Measurements from ENCODE around the gene NLGN4X. TPM values are rescaled to one million over a fixed set of nuclear protein-coding genes. Genes with fewer than 3 reads are reported as not detected.

Gene NLGN4X
- total RNA-seq, 2 donors from 2014 or later: 19.2 to 76.9 TPM

GRCh38 chrX:6026429-6026828 is 202.2 kb downstream of the NLGN4X start:
- Mint-ChIP-seq H3K4me3 (no peak overlapping the region), H3K36me3 (ENCODE audit: low read depth) (peaks cover 9% of the 10 kb centered on the region), H3K9me3 (no peaks in the 10 kb centered on the region), H3K27ac (no peak overlapping the region), H3K4me1 (peaks cover 39% of the 10 kb centered on the region), H3K27me3 (ENCODE audit: insufficient read depth) (peaks cover 2% of the 10 kb centered on the region)
- H3K9me3 ChIP-seq (ENCODE audit: control insufficient read depth, low read length): no peaks in the 10 kb centered on the region
- no peak for TF ChIP-seq CTCF (conservative IDR thresholded peaks at IDR 0.05)
- DNase-seq: no peak
- no peaks in the 10 kb centered on the region for H3K27me3 ChIP-seq (ENCODE audit: control insufficient read depth, insufficient read depth, low read length, poor library complexity, severe bottlenecking)
- WGBS, 2 experiments (ENCODE audit: insufficient coverage in 1 of 2, insufficient read length in 1 of 2): 48 to 63% methylated on average over 2 to 6 of the region's 7 CpGs
- no peak overlapping the region for H3K4me3 ChIP-seq (ENCODE audit: low read length)
- no peaks in the 10 kb centered on the region for H3K36me3 ChIP-seq (ENCODE audit: control insufficient read depth, insufficient read depth, low read length)
- no peak overlapping the region for H3K9ac ChIP-seq (ENCODE audit: extremely low read depth, low read length, poor library complexity, severe bottlenecking)
- no peak overlapping the region for H3K27ac ChIP-seq (ENCODE audit: low read depth, low read length)
- H3K4me1 ChIP-seq (ENCODE audit: control insufficient read depth, insufficient read depth, low read length): peaks cover 9% of the 10 kb centered on the region

- no peaks in the 10 kb centered on the region for H3K9me3 Mint-ChIP-seq
- Histone ChIP-seq H3K36me3 (ENCODE audit: control insufficient read depth, insufficient read depth, low read length) (no peaks in the 10 kb centered on the region), H3K4me1 (ENCODE audit: control insufficient read depth, insufficient read depth, low read length) (peaks cover 9% of the 10 kb centered on the region), H3K4me3 (ENCODE audit: low read length) (no peak overlapping the region), H3K9ac (ENCODE audit: extremely low read depth, low read length, poor library complexity, severe bottlenecking) (no peak overlapping the region), H3K9me3 (ENCODE audit: control insufficient read depth, low read length) (no peaks in the 10 kb centered on the region), H3K27me3 (ENCODE audit: control insufficient read depth, insufficient read depth, low read length, poor library complexity, severe bottlenecking) (no peaks in the 10 kb centered on the region), H3K27ac (ENCODE audit: low read depth, low read length) (no peak overlapping the region)
- H3K36me3 Mint-ChIP-seq (ENCODE audit: low read depth): peaks cover 7% of the 10 kb centered on the region
- H3K27ac Mint-ChIP-seq: no peak overlapping the region
- H3K4me1 Mint-ChIP-seq: peaks cover 41% of the 10 kb centered on the region
- TF ChIP-seq CTCF (conservative IDR thresholded peaks at IDR 0.05): no peak
- 93% methylated on average over 4 of the region's 4 CpGs; no CpG with 5 or more reads in 1 of the 2 experiments for WGBS, 2 experiments (ENCODE audit: insufficient coverage in 1 of 2, insufficient read length in 1 of 2)
- no peak overlapping the region for H3K4me3 Mint-ChIP-seq
- H3K27me3 Mint-ChIP-seq (ENCODE audit: insufficient read depth): peaks cover 2% of the 10 kb centered on the region
- DNase-seq: no peak
These were observed 204.5 kb downstream of the NLGN4X start for GRCh38 chrX:6024204-6024603.

- H3K36me3 ChIP-seq (ENCODE audit: control insufficient read depth, insufficient read depth, low read length): no peaks in the 10 kb centered on the region
- no peaks in the 10 kb centered on the region for H3K9me3 ChIP-seq (ENCODE audit: control insufficient read depth, low read length)
- TF ChIP-seq CTCF (conservative IDR thresholded peaks at IDR 0.05): peak; percentile 95
- H3K9ac ChIP-seq (ENCODE audit: extremely low read depth, low read length, poor library complexity, severe bottlenecking): no peak overlapping the region
- DNase-seq: peak; percentile 84
- H3K27me3 ChIP-seq (ENCODE audit: control insufficient read depth, insufficient read depth, low read length, poor library complexity, severe bottlenecking): no peaks in the 10 kb centered on the region
- no peak overlapping the region for H3K4me3 Mint-ChIP-seq
- no peaks in the 10 kb centered on the region for H3K9me3 Mint-ChIP-seq
- H3K4me3 ChIP-seq (ENCODE audit: low read length): peak overlapping the region; percentile 35
- peaks cover 2% of the 10 kb centered on the region for H3K27me3 Mint-ChIP-seq (ENCODE audit: insufficient read depth)
- H3K36me3 Mint-ChIP-seq (ENCODE audit: low read depth): peaks cover 1% of the 10 kb centered on the region
- no peak overlapping the region for H3K27ac Mint-ChIP-seq
- WGBS, 2 experiments (ENCODE audit: insufficient coverage in 1 of 2, insufficient read length in 1 of 2): 15 to 22% methylated on average over 3 to 4 of the region's 4 CpGs
- peaks cover 35% of the 10 kb centered on the region for H3K4me1 Mint-ChIP-seq
- H3K27ac ChIP-seq (ENCODE audit: low read depth, low read length): no peak overlapping the region
- H3K4me1 ChIP-seq (ENCODE audit: control insufficient read depth, insufficient read depth, low read length): peaks cover 8% of the 10 kb centered on the region
These were observed 207.2 kb downstream of the NLGN4X start for GRCh38 chrX:6021316-6022091.
